H54 (cell line): ENCODE data around the gene MAP3K13.
A peak's percentile ranks its signal among the peaks of the same experiment; 100 is the strongest.
"Not testable (repeated sequence)": the region's sequence is repeated elsewhere in the genome, so short reads cannot be mapped to it uniquely, and the experiment has no call there.

Experiments used
- DNase-seq: peaks from one replicate; pipeline ENCODE4 v3.0.0; 2011; ENCODE audit warnings: low spot score, mixed read lengths; ENCODE audit not compliant: insufficient read length
- FAIRE-seq: peaks from 3 replicates; lab custom pipeline; 2011; peaks lifted over from hg19 to GRCh38; lab: Jason Lieb, UNC
- POLR2A ChIP-seq: IDR thresholded peaks from 2 replicates; pipeline ENCODE4 v1.6.1; 2011; ENCODE audit warnings: low read depth, mild to moderate bottlenecking, low read length

Gene MAP3K13

DNA sequence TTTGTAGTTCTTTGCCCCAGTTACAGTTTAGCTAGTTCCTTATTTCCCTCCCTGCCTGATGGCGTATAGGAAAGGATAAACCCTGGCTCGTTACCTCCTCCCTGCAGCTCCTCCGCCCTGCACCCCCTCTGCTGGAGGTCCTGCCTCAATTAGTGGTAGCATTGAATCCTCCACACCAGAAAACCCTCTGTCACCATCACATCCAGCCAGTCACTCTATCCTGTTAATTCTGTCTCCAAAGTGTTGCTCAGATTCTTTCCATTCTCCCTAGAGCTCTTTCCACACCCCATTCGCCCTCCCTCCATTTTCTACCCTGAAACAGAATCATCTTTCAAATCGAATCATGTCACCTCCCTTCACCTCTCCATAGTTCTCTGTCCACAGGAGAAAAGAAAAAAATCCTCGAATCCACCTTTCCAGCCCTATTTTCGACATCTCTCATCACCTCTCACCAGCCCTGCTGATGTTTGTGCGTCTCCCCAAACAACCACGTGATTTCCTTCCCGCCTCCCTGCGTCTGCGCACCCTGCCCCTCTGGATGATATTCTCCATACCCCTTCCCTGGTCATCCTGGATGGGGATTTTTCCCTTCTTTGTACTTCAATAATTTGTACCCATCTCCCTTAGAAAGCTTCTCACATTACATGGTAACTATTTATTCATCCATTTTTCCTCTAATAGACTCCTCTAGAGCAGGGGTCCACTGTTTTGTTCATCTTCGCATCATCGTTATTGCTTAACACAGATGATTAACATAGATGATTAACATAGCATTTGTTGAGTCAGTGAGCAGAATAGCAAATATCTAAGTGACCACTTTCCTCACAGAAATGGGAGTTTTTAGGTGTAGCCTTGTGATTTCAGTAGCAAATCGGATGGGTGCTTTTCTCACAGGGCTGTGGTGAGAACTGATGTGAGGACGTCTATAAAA lies 37.1 kb downstream of the MAP3K13 start:
- DNase-seq (no peak), FAIRE-seq (no peak)
- TF ChIP-seq POLR2A: no peak

DNA sequence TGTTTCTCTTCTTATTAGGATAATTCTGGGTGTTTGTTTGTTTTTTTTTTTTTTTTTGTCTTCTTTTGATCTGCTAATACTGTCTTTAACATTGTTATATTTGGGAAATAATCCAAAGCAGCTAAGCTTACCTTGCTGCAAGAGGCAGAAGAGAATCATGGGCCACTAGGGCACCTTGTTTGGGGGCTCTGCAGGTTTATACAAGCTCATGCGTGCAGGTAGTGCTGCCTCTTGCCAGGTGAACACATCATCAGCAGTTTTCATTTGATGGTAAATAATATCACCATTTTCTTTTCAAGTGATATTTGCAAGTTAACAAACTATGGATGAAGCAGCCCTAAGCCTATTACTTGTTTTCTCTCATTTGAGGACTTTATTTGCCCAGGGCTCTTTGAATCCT lies 37.9 kb downstream of the MAP3K13 start:
- no peak for TF ChIP-seq POLR2A
- DNase-seq: no peak
- no peak for FAIRE-seq

- no peak for FAIRE-seq
Measured at GRCh38 chr3:185401319-185401955, 38.5 kb downstream of the MAP3K13 start.

DNA sequence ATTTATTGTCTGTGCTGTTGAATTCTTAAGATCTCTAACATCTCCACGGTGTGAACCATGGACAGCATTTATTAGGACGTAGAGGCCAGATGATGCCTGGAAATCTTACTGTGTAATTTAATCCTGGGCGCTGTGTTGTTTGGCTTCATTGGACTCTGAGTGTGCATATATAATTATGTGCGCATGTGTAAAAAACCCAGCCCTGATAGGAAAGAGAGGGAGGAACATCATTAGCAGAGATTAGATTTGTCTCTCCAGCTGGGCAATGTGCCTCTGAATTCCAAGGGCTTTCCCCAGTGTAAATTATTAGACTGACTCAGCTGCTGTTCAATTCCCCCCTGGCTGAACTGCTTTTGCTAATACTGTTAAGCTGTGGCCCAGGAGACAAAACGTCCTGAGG lies 39.6 kb downstream of the MAP3K13 start:
- no peak for TF ChIP-seq POLR2A
- FAIRE-seq (no peak), DNase-seq (no peak)

More at GRCh38 chr3:185401319-185401955, 38.5 kb downstream of the MAP3K13 start:
- no peak for DNase-seq
- no peak for TF ChIP-seq POLR2A

DNA sequence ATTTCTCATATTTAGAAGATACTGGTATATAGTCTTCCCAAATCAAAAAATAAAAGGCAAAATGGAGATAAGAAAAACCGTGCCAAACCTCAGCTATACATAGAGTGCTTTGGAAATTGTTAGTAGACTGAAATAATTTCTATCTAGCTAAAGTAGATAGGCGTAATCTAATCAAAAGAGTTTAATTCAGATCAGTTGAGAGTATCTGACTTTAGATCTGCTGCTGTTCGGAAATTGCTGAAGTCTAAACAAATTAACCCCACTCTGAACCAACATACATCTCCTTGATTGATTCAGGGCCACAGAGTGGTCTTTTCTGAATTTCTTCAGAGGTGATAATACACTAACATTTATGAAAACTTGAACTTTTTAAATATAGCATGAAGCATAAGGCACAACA lies 40.1 kb downstream of the MAP3K13 start:
- FAIRE-seq: no peak

GRCh38 chr3:185405243-185405642 lies 42.3 kb downstream of the MAP3K13 start:
- TF ChIP-seq POLR2A: no peak
- DNase-seq (no peak), FAIRE-seq (peak; percentile 48)

More for the DNA sequence above, 40.1 kb downstream of the MAP3K13 start:
- DNase-seq: no peak
- no peak for TF ChIP-seq POLR2A

- peak; percentile 38 for FAIRE-seq
- TF ChIP-seq POLR2A: no peak
- no peak for DNase-seq
Measured at GRCh38 chr3:185405664-185406063, 42.7 kb downstream of the MAP3K13 start.

GRCh38 chr3:185406121-185406620 lies 43.2 kb downstream of the MAP3K13 start:
- no peak for FAIRE-seq
- no peak for TF ChIP-seq POLR2A
- DNase-seq: no peak

DNA sequence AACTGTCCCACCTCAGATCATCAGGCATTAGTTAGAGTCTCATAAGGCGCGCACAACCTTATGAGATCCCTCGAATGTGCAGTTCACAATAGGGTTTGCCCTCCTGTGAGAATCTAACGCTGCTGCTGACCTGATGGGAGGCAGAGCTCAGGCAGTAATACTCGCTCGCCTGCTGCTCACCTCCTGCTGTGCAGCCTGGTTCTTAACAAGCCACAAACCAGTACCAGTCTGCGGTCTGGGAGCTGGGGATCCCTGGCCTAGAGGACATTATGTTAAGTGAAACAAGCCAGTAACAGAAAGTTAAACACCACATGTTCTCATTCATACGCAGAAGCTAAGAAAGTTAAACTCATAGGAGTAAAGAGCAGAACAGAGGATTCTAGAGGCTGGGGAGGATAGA lies 47.0 kb downstream of the MAP3K13 start:
- peak; percentile 48 for FAIRE-seq
- DNase-seq: no peak

DNA sequence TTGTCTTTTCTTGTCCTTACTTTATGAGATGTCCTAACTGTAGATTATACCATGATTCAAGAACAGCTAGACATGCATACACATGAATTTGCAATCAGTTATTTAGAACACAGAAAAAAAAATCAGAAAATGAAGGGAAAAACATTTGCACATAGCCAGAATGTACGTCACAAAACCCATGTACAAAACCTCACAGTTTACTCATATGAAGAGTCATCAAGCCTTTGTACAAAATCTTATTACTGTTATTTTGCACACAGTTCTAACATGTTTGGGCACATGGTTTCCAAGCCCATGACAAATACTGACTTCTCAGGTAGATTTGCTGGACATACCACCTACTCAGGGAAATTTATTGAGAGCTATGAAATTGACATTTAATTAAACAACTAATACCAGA lies 48.2 kb downstream of the MAP3K13 start:
- no peak for TF ChIP-seq POLR2A
- FAIRE-seq: peak; percentile 27

More for the DNA sequence above, 47.0 kb downstream of the MAP3K13 start:
- TF ChIP-seq POLR2A: no peak

GRCh38 chr3:185416513-185416912 lies 53.6 kb downstream of the MAP3K13 start:
- DNase-seq (no peak), FAIRE-seq (no peak)
- no peak for TF ChIP-seq POLR2A

More for the DNA sequence above, 48.2 kb downstream of the MAP3K13 start:
- DNase-seq: no peak

DNA sequence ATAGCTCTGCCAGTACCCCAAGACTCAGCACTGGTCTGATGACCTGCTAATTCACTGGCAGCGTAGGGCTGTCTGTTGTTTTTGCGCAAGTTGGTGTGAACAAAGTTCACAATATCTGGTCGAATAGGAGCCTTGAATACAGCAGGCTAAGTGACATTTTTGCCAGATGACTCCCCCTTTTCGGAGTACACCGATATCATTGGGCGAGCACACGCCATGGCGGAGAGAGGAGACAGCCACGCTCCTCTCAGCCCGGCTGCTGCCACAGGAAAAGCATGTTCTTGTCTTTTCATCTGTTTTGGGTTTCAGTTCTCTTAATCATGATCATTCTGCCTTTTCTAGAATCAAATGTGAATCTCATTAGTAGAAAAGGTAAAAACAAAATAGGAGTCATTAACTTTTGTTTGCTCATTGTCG lies 55.6 kb downstream of the MAP3K13 start:
- not testable (repeated sequence) for FAIRE-seq, DNase-seq

- no peak for TF ChIP-seq POLR2A
- FAIRE-seq (no peak), DNase-seq (no peak)
Measured at GRCh38 chr3:185420762-185421161, 57.8 kb downstream of the MAP3K13 start.

DNA sequence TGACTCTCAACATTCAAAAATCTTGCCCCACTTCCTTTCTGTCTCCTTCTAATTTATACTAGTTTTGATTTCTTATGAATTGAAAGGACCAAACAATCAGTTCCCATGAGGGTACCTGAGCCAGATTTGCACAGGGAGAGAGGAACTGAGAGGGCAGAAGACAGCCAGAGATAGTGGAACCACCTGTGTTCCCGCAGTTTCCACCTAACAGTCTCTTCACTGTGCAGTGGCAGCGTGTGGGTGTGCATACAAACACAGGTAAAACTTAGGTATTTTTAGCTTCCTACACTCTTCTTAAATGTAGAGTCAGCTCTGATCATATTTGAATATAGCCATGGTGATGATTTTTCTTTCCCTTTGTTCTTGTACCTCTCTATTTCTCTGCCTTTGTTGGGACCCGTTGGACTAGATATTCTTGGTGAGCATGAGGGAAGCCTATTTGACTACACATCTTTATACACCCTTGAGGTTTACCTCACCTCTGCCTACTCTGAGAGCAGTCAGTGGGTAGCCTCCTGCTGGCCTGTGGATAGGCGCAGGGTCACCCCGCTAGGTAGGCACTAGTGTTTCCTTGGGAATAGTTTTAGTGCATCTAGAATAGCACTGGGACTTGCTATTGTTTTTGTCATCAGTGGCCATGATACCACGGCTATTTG lies 58.8 kb downstream of the MAP3K13 start:
- TF ChIP-seq POLR2A: no peak
- DNase-seq (no peak), FAIRE-seq (no peak)

DNA sequence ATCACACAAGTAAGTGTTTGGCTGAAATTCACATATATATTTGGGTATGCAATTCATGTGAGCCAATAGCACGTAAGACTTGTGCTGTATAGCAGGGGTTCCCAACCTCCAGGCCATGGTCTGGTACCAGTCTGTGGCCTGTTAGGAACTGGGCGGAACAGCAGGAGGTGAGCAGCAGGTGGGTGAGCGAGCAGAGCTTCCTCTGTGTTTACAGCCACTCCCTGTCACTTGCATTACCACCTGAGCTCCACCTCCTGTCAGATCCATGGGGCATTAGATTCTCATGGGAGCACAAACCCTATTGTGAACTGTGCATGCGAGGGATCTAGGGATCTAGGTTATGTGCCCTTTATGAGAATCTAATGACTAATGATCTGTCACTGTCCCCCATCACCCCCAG lies 59.7 kb downstream of the MAP3K13 start:
- DNase-seq (no peak), FAIRE-seq (no peak)
- TF ChIP-seq POLR2A: no peak
